ENCODE data around the gene TIRAP.
"Not testable (repeated sequence)": the region's sequence is repeated elsewhere in the genome, so short reads cannot be mapped to it uniquely, and the experiment has no call there.

TIRAP gene

DNA sequence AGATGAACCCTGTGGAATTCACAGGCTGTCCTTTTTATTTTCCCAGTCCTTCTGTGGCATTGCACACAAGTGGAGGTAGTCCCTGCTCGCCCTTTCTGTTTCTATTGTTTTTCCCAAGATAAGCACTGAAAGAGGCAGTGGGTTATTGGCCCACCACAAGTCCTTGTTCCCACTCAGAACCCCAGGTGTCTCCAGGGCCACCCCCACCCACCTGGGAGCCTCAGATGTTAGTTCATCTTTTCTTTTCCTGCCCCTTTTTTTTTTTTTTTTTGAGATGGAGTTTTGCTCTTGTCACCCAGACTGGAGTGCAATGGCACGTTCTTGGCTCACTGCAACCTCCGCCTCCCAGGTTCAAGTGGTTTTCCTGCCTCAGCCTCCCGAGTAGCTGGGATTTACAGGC, 25.9 kb downstream of the TIRAP start:
- not testable (repeated sequence) for H3K4me1 ChIP-seq (ENCODE audit: control insufficient read depth, insufficient read depth, low read length); H3K27ac ChIP-seq (ENCODE audit: low read depth, low read length); H3K9ac ChIP-seq (ENCODE audit: low read depth, low read length); H3K27me3 ChIP-seq (ENCODE audit: control insufficient read depth, insufficient read depth, low read length); H3K4me3 ChIP-seq (ENCODE audit: low read depth, low read length); H3K9me3 ChIP-seq (ENCODE audit: control insufficient read depth, insufficient read depth, low read length)
- H3K36me3 ChIP-seq (ENCODE audit: control insufficient read depth, insufficient read depth, low read length) = peaks cover 43% of the 10 kb centered on the region

DNA sequence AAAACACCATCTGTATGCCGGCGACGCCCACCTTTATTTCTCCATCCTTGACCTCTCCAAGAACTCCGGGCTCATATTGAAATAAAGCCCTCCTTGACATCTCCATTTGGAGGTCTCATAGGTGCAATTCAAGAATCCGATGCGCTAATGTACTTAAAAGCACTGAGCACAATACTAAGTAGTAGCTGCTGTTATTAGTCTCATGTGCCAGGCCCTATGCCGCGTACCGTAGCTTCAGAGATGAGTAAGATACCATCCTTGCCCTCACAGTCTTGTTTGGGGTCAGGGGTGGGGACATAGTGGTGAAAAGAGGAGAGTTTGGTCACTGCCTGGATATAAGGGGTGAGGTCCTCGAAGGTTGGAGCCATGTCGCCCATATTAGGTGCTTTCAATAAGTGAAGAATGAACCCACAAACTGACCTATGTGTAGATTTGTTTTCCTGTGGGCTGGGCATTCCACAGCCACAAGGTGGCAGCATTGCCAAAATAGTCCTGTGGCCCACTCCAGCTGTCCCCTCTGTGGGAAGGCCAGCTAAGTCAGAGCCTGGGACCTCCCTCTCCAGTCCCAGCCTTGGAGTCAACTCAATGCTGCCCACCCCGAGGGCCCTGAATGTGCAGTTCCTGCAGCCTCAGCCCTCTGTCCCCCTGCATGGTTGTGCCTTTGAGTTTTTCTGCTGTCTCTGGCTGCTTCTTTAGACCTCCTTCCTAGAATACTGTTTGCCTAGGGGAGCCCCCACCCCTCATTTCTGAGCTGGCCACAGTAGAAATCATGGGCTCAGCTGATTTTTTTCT, 27.5 kb downstream of the TIRAP start:
- H3K4me3 ChIP-seq (ENCODE audit: low read depth, low read length) = no peak overlapping the region
- H3K9me3 ChIP-seq (ENCODE audit: control insufficient read depth, insufficient read depth, low read length) = no peaks in the 10 kb centered on the region
- no peaks in the 10 kb centered on the region for H3K27me3 ChIP-seq (ENCODE audit: control insufficient read depth, insufficient read depth, low read length)
- peaks cover 52% of the 10 kb centered on the region for H3K36me3 ChIP-seq (ENCODE audit: control insufficient read depth, insufficient read depth, low read length)
- H3K4me1 ChIP-seq (ENCODE audit: control insufficient read depth, insufficient read depth, low read length) = no peaks in the 10 kb centered on the region
- no peak overlapping the region for H3K27ac ChIP-seq (ENCODE audit: low read depth, low read length)
- H3K9ac ChIP-seq (ENCODE audit: low read depth, low read length) = no peak overlapping the region

DNA sequence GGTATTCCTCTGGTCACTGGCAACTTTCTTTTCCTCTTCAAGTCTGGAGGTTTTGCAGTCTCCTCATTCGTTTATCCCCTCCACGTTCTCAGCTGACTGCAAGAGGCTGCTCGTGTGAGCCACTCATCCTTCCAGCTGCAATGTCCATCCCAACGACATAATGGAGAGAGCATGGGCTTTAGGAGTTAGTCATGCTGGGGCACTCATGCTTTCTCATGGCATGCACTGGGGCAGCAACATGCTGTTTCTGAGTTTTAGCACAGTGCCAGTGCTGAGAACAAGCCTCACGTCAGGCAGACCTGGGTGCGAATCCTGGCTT, 28.1 kb downstream of the TIRAP start:
- Histone ChIP-seq H3K4me1 (ENCODE audit: control insufficient read depth, insufficient read depth, low read length) (no peaks in the 10 kb centered on the region), H3K9ac (ENCODE audit: low read depth, low read length) (no peak overlapping the region), H3K27me3 (ENCODE audit: control insufficient read depth, insufficient read depth, low read length) (no peaks in the 10 kb centered on the region), H3K36me3 (ENCODE audit: control insufficient read depth, insufficient read depth, low read length) (peaks cover 52% of the 10 kb centered on the region), H3K4me3 (ENCODE audit: low read depth, low read length) (no peak overlapping the region), H3K27ac (ENCODE audit: low read depth, low read length) (no peak overlapping the region), H3K9me3 (ENCODE audit: control insufficient read depth, insufficient read depth, low read length) (no peaks in the 10 kb centered on the region)

DNA sequence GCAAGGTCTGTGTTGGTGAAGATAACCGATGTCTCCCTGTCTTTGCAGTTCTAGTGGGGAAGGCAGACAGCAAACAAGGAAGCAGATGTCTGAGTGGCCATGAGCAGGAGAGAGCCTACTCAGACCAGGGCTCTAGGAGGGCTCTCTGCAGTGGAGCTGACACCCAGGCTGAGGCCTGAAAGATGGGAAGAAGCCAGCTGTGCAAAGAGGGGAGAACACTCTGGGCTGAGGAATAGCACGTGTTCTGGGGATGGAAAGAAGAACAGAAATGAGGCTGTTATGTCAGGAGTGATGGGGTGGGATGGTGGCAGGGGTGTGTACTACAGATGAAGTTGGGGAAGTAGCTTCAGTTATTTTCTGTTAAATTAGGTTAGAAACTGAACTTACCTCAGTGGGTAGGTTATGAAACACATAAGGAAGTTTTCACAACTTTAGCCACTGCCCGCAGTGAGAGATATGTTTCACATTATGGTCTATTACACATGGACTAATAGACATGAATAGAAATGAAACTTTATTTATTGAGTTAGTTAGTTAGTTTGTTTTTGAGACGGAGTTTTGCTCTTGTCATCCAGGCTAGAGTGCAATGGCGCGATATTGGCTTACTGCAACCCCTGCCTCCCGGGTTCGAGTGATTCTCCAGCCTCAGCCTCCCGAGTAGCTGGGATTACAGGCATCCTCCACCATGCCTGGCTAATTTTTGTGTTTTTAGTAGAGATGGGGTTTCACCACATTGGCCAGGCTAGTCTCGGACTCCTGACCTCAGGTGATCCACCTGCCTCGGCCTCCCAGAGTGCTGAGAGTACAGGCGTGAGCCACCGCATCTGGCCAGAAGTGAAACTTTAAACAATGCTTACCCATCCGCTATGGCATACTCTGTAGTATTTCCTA, 28.8 kb downstream of the TIRAP start:
- Histone ChIP-seq H3K27me3 (ENCODE audit: control insufficient read depth, insufficient read depth, low read length) (no peaks in the 10 kb centered on the region), H3K4me1 (ENCODE audit: control insufficient read depth, insufficient read depth, low read length) (no peaks in the 10 kb centered on the region), H3K9ac (ENCODE audit: low read depth, low read length) (no peak overlapping the region), H3K36me3 (ENCODE audit: control insufficient read depth, insufficient read depth, low read length) (peaks cover 52% of the 10 kb centered on the region), H3K9me3 (ENCODE audit: control insufficient read depth, insufficient read depth, low read length) (no peaks in the 10 kb centered on the region), H3K4me3 (ENCODE audit: low read depth, low read length) (no peak overlapping the region), H3K27ac (ENCODE audit: low read depth, low read length) (no peak overlapping the region)

DNA sequence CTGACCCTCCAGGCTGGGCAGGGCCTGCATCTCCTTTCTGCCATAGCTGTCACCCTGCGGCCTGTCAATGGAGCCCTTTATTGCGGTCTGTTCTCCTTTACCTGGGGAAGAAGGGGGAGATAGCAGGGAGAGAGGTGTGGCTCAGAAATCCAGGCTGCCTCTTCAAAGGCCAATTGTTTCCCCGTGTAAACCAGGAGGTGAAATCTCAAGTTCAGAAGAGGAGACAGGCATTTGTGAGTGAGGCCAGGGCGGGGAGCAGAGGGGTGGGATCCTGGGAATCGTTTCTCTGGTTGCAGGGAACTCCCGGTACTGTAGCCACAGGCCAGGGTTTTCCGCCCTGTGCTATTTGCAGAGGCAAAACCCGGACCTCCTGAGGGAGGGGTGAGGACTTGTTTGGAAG, 30.1 kb downstream of the TIRAP start:
- Histone ChIP-seq H3K27ac (ENCODE audit: low read depth, low read length) (no peak overlapping the region), H3K4me3 (ENCODE audit: low read depth, low read length) (no peak overlapping the region), H3K9me3 (ENCODE audit: control insufficient read depth, insufficient read depth, low read length) (no peaks in the 10 kb centered on the region), H3K9ac (ENCODE audit: low read depth, low read length) (no peak overlapping the region), H3K27me3 (ENCODE audit: control insufficient read depth, insufficient read depth, low read length) (no peaks in the 10 kb centered on the region), H3K36me3 (ENCODE audit: control insufficient read depth, insufficient read depth, low read length) (peaks cover 51% of the 10 kb centered on the region), H3K4me1 (ENCODE audit: control insufficient read depth, insufficient read depth, low read length) (no peaks in the 10 kb centered on the region)

DNA sequence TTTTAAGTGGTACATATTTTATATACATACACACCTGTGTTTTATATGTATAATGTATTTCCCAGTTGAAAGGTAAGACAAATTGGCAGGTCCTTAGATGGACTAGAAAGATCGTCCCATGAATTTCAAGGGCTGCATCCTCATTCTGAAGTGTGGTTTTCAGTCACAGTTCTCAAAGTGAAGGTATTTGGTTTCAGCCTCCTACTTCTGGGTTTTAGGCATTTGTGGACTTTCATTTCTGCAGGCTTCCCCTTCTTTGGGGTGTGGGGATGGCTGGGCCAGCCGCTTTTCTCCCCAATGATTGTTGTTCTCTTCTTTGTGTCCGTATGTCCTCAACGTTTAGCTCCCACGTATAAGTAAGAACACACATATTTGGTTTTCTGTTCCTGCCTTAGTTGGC, 30.9 kb downstream of the TIRAP start:
- Histone ChIP-seq H3K27me3 (ENCODE audit: control insufficient read depth, insufficient read depth, low read length) (no peaks in the 10 kb centered on the region), H3K9ac (ENCODE audit: low read depth, low read length) (no peak overlapping the region), H3K36me3 (ENCODE audit: control insufficient read depth, insufficient read depth, low read length) (peaks cover 46% of the 10 kb centered on the region), H3K9me3 (ENCODE audit: control insufficient read depth, insufficient read depth, low read length) (no peaks in the 10 kb centered on the region), H3K4me1 (ENCODE audit: control insufficient read depth, insufficient read depth, low read length) (no peaks in the 10 kb centered on the region), H3K27ac (ENCODE audit: low read depth, low read length) (no peak overlapping the region), H3K4me3 (ENCODE audit: low read depth, low read length) (no peak overlapping the region)

DNA sequence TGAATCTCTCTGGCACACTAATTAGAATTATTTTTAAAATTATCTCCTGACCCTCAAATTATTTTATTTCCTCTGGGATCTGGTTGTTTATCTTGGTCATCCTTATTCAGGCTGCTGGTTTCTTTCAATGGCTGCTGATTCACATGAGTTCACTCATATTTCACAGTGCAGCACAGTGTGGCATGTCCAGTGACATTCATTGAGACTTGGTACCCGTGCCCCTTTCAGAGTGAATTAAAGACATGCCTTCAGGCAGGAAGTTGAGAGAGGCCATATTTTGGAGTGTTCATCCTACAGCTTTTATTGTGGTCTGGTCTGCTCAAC, 34.5 kb downstream of the TIRAP start:
- Histone ChIP-seq H3K9me3 (ENCODE audit: control insufficient read depth, insufficient read depth, low read length) (no peaks in the 10 kb centered on the region), H3K27me3 (ENCODE audit: control insufficient read depth, insufficient read depth, low read length) (no peaks in the 10 kb centered on the region), H3K4me3 (ENCODE audit: low read depth, low read length) (no peak overlapping the region), H3K36me3 (ENCODE audit: control insufficient read depth, insufficient read depth, low read length) (peaks cover 20% of the 10 kb centered on the region; the same call in 1 of the 2 replicates), H3K9ac (ENCODE audit: low read depth, low read length) (no peak overlapping the region), H3K4me1 (ENCODE audit: control insufficient read depth, insufficient read depth, low read length) (no peaks in the 10 kb centered on the region), H3K27ac (ENCODE audit: low read depth, low read length) (no peak overlapping the region)

DNA sequence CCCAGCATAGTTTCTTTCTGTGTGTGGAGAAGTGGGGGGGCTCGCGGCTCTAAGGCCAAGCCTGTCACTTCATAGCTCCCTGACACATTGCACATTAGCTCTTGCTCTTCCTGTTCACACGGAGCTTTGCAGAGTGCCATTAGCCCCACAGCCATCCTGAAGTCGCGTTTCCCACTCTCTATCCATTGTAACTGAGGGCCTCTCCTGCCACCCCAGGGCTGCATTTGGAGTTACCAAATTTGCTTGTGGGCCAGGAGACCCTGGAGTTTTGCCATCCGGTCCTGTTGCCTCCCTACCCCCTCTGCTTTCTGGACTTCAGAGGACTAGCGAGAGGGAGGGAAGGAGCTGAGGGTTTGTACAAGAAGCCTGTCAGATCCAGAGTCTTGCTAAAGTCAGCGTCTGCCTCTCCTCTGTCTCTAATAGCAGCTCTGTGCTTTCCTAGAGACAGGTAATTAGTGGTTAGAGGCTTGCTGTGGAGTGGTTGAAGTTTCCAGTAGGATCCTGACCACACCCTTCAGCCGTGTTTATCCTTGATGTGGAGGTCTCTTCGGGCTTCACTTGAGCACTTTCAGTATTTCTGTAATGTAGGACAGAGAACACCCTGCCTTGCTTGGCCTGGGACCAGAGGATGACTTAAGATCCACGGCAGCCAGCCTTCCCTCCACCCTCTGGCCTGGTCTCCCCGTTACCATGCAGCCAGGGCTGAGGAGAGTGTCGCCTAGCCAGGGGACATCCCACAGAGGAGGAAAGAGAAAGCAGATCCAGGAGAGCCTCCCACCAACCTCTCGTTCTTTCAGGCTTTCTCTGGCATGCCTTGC, 35.1 kb downstream of the TIRAP start:
- H3K9me3 ChIP-seq (ENCODE audit: control insufficient read depth, insufficient read depth, low read length) = no peaks in the 10 kb centered on the region
- H3K9ac ChIP-seq (ENCODE audit: low read depth, low read length) = no peak overlapping the region
- H3K27ac ChIP-seq (ENCODE audit: low read depth, low read length) = no peak overlapping the region
- H3K4me3 ChIP-seq (ENCODE audit: low read depth, low read length) = no peak overlapping the region
- no peaks in the 10 kb centered on the region for H3K27me3 ChIP-seq (ENCODE audit: control insufficient read depth, insufficient read depth, low read length)
- no peaks in the 10 kb centered on the region for H3K4me1 ChIP-seq (ENCODE audit: control insufficient read depth, insufficient read depth, low read length)
- H3K36me3 ChIP-seq (ENCODE audit: control insufficient read depth, insufficient read depth, low read length) = peaks cover 17% of the 10 kb centered on the region; the same call in 1 of the 2 replicates

DNA sequence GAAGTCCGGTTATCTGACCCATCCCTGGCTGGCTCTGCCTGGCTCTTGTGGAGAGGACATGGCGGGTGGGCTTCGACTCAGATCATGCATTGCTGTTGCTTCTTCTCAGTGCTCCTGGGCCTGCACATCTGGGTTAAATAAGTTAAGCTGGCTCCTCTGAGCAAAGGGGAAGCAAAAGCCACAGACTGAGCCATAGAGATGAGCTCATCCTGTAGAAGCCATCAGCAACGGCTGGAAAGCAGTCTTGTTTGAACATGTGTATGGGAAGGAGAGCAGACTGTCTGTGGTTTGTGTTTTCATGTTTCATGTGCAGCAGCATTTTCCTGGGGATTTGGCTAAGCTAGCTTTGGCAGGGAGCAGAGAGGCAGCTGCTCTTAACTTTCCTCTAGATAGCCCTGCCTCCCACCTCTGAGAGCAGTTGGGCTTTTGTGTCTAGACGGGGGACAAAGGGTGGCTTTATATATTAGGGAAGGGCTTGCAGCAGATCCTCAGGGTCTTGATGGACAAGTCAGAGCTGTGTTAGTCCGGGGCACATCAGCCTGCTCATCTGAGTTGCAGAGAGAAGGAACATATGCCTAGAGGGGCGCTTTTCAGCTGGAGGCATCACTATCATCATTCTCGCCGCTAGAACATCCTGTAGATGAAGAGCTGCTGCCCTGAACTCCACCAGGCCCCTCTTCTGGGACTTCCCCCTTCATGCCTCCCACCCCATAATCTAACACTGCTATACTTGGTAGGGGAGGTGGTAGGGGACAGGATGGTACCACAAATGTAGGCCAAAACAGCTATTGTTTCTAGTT, 35.9 kb downstream of the TIRAP start:
- H3K4me1 ChIP-seq (ENCODE audit: control insufficient read depth, insufficient read depth, low read length) = no peaks in the 10 kb centered on the region
- no peak overlapping the region for H3K27ac ChIP-seq (ENCODE audit: low read depth, low read length)
- peaks cover 10% of the 10 kb centered on the region; the same call in 1 of the 2 replicates for H3K36me3 ChIP-seq (ENCODE audit: control insufficient read depth, insufficient read depth, low read length)
- H3K4me3 ChIP-seq (ENCODE audit: low read depth, low read length) = no peak overlapping the region
- no peaks in the 10 kb centered on the region for H3K9me3 ChIP-seq (ENCODE audit: control insufficient read depth, insufficient read depth, low read length)
- no peak overlapping the region for H3K9ac ChIP-seq (ENCODE audit: low read depth, low read length)
- H3K27me3 ChIP-seq (ENCODE audit: control insufficient read depth, insufficient read depth, low read length) = no peaks in the 10 kb centered on the region

DNA sequence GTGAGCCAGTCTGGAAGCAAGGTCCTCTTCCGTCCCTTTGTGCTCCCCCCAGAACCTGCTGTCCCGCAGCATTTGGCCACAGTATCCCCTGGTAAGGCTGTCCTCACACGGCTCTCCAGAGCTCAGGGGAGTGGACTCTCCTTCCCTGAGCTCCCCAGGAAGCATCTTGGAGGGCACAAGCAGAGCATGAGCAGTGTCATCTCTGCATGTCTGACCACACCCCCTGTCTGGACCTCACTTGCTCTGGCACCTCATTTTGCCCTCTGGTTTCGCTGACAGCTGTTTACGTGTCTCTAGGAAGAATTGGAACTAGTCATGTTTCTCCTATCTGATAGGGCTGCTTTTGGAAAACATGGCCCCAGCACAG, 36.5 kb downstream of the TIRAP start:
- no peaks in the 10 kb centered on the region for H3K27me3 ChIP-seq (ENCODE audit: control insufficient read depth, insufficient read depth, low read length)
- no peak overlapping the region for H3K4me3 ChIP-seq (ENCODE audit: low read depth, low read length)
- H3K27ac ChIP-seq (ENCODE audit: low read depth, low read length) = no peak overlapping the region

More for the DNA sequence above, 36.5 kb downstream of the TIRAP start:
- Histone ChIP-seq H3K4me1 (ENCODE audit: control insufficient read depth, insufficient read depth, low read length) (no peaks in the 10 kb centered on the region), H3K9ac (ENCODE audit: low read depth, low read length) (no peak overlapping the region), H3K9me3 (ENCODE audit: control insufficient read depth, insufficient read depth, low read length) (no peaks in the 10 kb centered on the region), H3K36me3 (ENCODE audit: control insufficient read depth, insufficient read depth, low read length) (peaks cover 4% of the 10 kb centered on the region; the same call in 1 of the 2 replicates)
